HCT116 (cell line): Measurements from ENCODE around the gene AEBP2. TPM values are rescaled to one million over a fixed set of nuclear protein-coding genes. Genes with fewer than 3 reads are reported as not detected.

Experiments
- ATAC-seq: fragments of 200-7000 bp; cut with Tn5 transposase; 2 replicates; pipeline ENCODE4 v1.9.1; 2020; ENCODE audit warnings: mild to moderate bottlenecking, moderate library complexity
- BruUV-seq: library from RNA; stranded (reverse); fragments of 400-500 nt; replicated peaks from 2 replicates; lab custom pipeline; 2021; lab: Mats Ljungman, UMichigan
- CTCF ChIA-PET: fragments of 300-600 bp; sonication (Branson Sonifier 250); formaldehyde crosslinking; loops from one replicate; lab custom pipeline; 2021; ENCODE audit warnings: antibody characterized with exemption; lab: Charles Lee
- POLR2A ChIA-PET: fragments of 300-600, 350-600 bp; sonication (Branson Sonifier 250); formaldehyde crosslinking; loops from one replicate; lab custom pipeline; 2021; ENCODE audit warnings: antibody characterized with exemption; lab: Charles Lee
- RAD21 ChIA-PET, 2 experiments: fragments of 300-600 bp; sonication (Branson Sonifier 250); formaldehyde crosslinking; loops; one replicate each; lab custom pipeline; 2023; ENCODE audit warnings: low total read pairs in 2 of 2; ENCODE audit not compliant: uncharacterized antibody in 2 of 2, unreplicated experiment in 2 of 2, low non-redundant PET in 1 of 2; lab: Charles Lee
- DNase-seq: peaks from one replicate; pipeline ENCODE4 v3.0.0-alpha.2; 2010; ENCODE audit warnings: low read depth, low spot score
- H2AFZ ChIP-seq: fragments of 200-600 bp; shearing (Covaris generic), sonication (generic); 2 replicates; pipeline ENCODE4 v1.6.1; 2017; ENCODE audit warnings: low read depth, mixed run types, mixed read lengths, antibody characterized with exemption, low read length; ENCODE audit not compliant: poor library complexity, severe bottlenecking
- H3K27ac ChIP-seq: 2 replicates; pipeline ENCODE4 v1.5.1; 2012; ENCODE audit warnings: low read depth, low read length
- H3K27me3 ChIP-seq: fragments of 200-600 bp; sonication (generic); 2 replicates; pipeline ENCODE4 v1.6.1; 2016; ENCODE audit warnings: mixed run types, low read length, mixed read lengths; ENCODE audit not compliant: insufficient read depth
- H3K36me3 ChIP-seq, 2 experiments: fragments of 200-500 bp in 1 of 2; fragments of 200-600 bp in 1 of 2; sonication (Bioruptor generic) in 1 of 2; sonication (generic) in 1 of 2; 2 replicates each; pipeline versions ENCODE4 v1.5.1 to v1.6.1; 2014 to 2016; ENCODE audit warnings: low read length in 2 of 2, inconsistent platforms in 1 of 2, mixed read lengths in 1 of 2, mixed run types in 1 of 2; ENCODE audit not compliant: insufficient read depth in 2 of 2, control insufficient read depth in 1 of 2
- H3K4me1 ChIP-seq, 2 experiments: fragments of 200-600 bp in 1 of 2; sonication (generic) in 1 of 2; 2 replicates each; pipeline versions ENCODE4 v1.5.1 to v1.6.1; 2012 to 2017; ENCODE audit warnings: low read length in 2 of 2, inconsistent platforms in 1 of 2, mild to moderate bottlenecking in 1 of 2, mixed read lengths in 1 of 2, mixed run types in 1 of 2, moderate library complexity in 1 of 2; ENCODE audit not compliant: insufficient read depth in 2 of 2, control insufficient read depth in 1 of 2
- H3K4me2 ChIP-seq: fragments of 200-600 bp; sonication (generic); 2 replicates; pipeline ENCODE4 v1.6.1; 2017; ENCODE audit warnings: mixed run types, low read length, mixed read lengths
- H3K4me3 ChIP-seq, 2 experiments: fragments of 200-600 bp in 1 of 2; sonication (generic) in 1 of 2; replicated peaks in 1 of 2; 2 replicates each; pipeline ENCODE4 v1.5.1; 2011 to 2016; ENCODE audit warnings: low read length in 2 of 2, control low read depth in 1 of 2, low read depth in 1 of 2, mild to moderate bottlenecking in 1 of 2, mixed read lengths in 1 of 2, mixed run types in 1 of 2
- H3K79me2 ChIP-seq: fragments of 200-600 bp; sonication (generic); 2 replicates; pipeline ENCODE4 v1.6.1; 2017; ENCODE audit warnings: mild to moderate bottlenecking, mixed run types, low read length, moderate library complexity, mixed read lengths; ENCODE audit not compliant: insufficient read depth
- H3K9ac ChIP-seq: fragments of 200-600 bp; sonication (generic); 2 replicates; pipeline ENCODE4 v1.6.1; 2016; ENCODE audit warnings: low read length, mixed read lengths
- H3K9me2 ChIP-seq: fragments of 200-600 bp; sonication (generic), shearing (Covaris generic); 2 replicates; pipeline ENCODE4 v1.6.1; 2017; ENCODE audit warnings: mixed run types, mild to moderate bottlenecking, moderate library complexity; ENCODE audit not compliant: insufficient read depth
- H3K9me3 ChIP-seq, 2 experiments: fragments of 200-500 bp in 1 of 2; fragments of 200-600 bp in 1 of 2; sonication (Bioruptor generic) in 1 of 2; sonication (generic) in 1 of 2; 2 replicates each; pipeline ENCODE4 v1.6.1; 2014 to 2017; ENCODE audit warnings: low read length in 2 of 2, mixed read lengths in 2 of 2, inconsistent platforms in 1 of 2, low read depth in 1 of 2, mild to moderate bottlenecking in 1 of 2, mixed run types in 1 of 2, moderate library complexity in 1 of 2; ENCODE audit not compliant: control insufficient read depth in 1 of 2, insufficient read depth in 1 of 2
- H4K20me1 ChIP-seq: fragments of 200-600 bp; sonication (generic), shearing (Covaris generic); 2 replicates; pipeline ENCODE4 v1.6.1; 2017; ENCODE audit warnings: mixed run types, mild to moderate bottlenecking, moderate library complexity; ENCODE audit not compliant: insufficient read depth
- CEBPB ChIP-seq: IDR thresholded peaks from 2 replicates; pipeline ENCODE4 v1.6.1; 2012; ENCODE audit warnings: low read depth
- FOSL1 ChIP-seq: IDR thresholded peaks from 2 replicates; pipeline ENCODE4 v1.6.1; 2012; ENCODE audit warnings: low read depth
- POLR2A ChIP-seq: IDR thresholded peaks from 2 replicates; pipeline ENCODE4 v1.7.0; 2011; ENCODE audit warnings: borderline replicate concordance; ENCODE audit not compliant: insufficient read depth, insufficient read length; ENCODE audit errors: extremely low read depth
- RAD21 ChIP-seq: IDR thresholded peaks from 2 replicates; pipeline ENCODE4 v1.6.1; 2012; ENCODE audit warnings: low read depth, mild to moderate bottlenecking
- intact Hi-C: fragments of 100-400 bp; cut with micrococcal nuclease; formaldehyde crosslinking; loops from 2 replicates; pipeline ENCODE4 v1.10.0; 2022
- total RNA-seq: library from RNA; stranded (reverse); gene quantifications from one replicate; pipeline ENCODE4 v1.2.1, GENCODE V29; 2021; ENCODE audit not compliant: unreplicated experiment
- TF ChIP-seq, protein P1 (sequence below): IDR thresholded peaks from 2 replicates; pipeline ENCODE4 v1.6.1; 2012; ENCODE audit warnings: low read depth
- TF ChIP-seq, protein P2 (sequence below), 3 experiments: fragments of 200-600 bp in 1 of 3; sonication (generic) in 1 of 3; IDR thresholded peaks in 2 of 3; conservative IDR thresholded peaks in 1 of 3; 2 replicates each; pipeline ENCODE4 v1.5.1; 2012 to 2017; ENCODE audit warnings: low read depth in 2 of 3, low read length in 2 of 3, antibody characterized with exemption in 1 of 3, borderline replicate concordance in 1 of 3, control low read depth in 1 of 3, mild to moderate bottlenecking in 1 of 3, mixed read lengths in 1 of 3, mixed run types in 1 of 3, moderate library complexity in 1 of 3; ENCODE audit not compliant: insufficient read depth in 1 of 3

Gene AEBP2
- total RNA-seq, 1 experiment from 2014 or later, result 44.6 TPM

DNA sequence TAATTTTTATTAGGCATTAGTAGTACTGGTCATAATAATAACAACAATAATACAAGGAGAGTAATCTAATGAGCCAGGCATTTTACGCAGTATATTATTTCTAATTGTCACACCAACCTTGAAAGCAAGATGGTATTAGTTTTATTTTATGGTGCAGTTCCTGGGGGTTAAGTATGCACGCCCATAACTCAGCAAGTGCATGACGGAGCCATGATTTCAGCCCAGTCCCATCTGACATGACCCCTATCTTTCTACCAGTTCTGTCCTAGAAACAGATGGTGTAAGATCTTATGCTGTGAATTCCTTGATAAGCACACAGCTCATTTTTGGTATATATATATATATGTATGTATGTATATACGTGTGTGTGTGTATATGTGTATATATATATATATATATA lies 106.0 kb downstream of the AEBP2 start (continued):
- TF ChIP-seq, protein P1, sequence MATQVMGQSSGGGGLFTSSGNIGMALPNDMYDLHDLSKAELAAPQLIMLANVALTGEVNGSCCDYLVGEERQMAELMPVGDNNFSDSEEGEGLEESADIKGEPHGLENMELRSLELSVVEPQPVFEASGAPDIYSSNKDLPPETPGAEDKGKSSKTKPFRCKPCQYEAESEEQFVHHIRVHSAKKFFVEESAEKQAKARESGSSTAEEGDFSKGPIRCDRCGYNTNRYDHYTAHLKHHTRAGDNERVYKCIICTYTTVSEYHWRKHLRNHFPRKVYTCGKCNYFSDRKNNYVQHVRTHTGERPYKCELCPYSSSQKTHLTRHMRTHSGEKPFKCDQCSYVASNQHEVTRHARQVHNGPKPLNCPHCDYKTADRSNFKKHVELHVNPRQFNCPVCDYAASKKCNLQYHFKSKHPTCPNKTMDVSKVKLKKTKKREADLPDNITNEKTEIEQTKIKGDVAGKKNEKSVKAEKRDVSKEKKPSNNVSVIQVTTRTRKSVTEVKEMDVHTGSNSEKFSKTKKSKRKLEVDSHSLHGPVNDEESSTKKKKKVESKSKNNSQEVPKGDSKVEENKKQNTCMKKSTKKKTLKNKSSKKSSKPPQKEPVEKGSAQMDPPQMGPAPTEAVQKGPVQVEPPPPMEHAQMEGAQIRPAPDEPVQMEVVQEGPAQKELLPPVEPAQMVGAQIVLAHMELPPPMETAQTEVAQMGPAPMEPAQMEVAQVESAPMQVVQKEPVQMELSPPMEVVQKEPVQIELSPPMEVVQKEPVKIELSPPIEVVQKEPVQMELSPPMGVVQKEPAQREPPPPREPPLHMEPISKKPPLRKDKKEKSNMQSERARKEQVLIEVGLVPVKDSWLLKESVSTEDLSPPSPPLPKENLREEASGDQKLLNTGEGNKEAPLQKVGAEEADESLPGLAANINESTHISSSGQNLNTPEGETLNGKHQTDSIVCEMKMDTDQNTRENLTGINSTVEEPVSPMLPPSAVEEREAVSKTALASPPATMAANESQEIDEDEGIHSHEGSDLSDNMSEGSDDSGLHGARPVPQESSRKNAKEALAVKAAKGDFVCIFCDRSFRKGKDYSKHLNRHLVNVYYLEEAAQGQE, result no peak
- no peak for TF ChIP-seq RAD21
- TF ChIP-seq FOSL1, result no peak
- TF ChIP-seq POLR2A, result no peak

DNA sequence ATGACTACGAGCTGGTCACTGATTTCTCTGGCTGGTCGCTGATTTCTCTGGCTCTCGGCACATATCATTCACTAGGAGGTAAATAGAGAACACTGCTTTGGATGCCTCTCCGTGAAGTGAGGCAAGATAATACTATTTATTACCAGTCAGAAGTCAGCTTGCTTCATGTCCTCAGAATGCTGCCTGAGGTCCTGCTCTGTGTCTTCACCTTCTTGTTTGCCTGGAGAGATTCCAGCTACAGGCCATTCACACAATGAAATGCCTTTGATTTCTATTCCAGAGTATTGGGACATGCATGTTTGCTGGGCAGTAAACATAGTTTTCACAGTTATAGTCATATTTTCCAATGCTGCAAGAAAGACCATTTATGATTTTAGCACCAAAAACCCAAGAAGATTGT lies 106.7 kb downstream of the AEBP2 start:
- H3K9me2 ChIP-seq, result no peaks in the 10 kb centered on the region
- no peaks in the 10 kb centered on the region for H3K27me3 ChIP-seq
- CTCF ChIA-PET, result no interaction called here
- H3K9ac ChIP-seq, result no peak overlapping the region
- POLR2A ChIA-PET, result no interaction called here
- BruUV-seq, result no TSS peak
- TF ChIP-seq, protein P2, sequence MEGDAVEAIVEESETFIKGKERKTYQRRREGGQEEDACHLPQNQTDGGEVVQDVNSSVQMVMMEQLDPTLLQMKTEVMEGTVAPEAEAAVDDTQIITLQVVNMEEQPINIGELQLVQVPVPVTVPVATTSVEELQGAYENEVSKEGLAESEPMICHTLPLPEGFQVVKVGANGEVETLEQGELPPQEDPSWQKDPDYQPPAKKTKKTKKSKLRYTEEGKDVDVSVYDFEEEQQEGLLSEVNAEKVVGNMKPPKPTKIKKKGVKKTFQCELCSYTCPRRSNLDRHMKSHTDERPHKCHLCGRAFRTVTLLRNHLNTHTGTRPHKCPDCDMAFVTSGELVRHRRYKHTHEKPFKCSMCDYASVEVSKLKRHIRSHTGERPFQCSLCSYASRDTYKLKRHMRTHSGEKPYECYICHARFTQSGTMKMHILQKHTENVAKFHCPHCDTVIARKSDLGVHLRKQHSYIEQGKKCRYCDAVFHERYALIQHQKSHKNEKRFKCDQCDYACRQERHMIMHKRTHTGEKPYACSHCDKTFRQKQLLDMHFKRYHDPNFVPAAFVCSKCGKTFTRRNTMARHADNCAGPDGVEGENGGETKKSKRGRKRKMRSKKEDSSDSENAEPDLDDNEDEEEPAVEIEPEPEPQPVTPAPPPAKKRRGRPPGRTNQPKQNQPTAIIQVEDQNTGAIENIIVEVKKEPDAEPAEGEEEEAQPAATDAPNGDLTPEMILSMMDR (IDR thresholded peaks at IDR 0.05 in 2 of 3, conservative IDR thresholded peaks at IDR 0.05 in 1 of 3; ENCODE audit: borderline replicate concordance in 1 of 3, insufficient read depth in 1 of 3, low read depth in 2 of 3, low read length in 2 of 3), result no peak
- TF ChIP-seq RAD21 (no peak), CEBPB (no peak)
- TF ChIP-seq, protein P1, result no peak
- no peaks in the 10 kb centered on the region for H3K79me2 ChIP-seq
- H3K27ac ChIP-seq, result no peak overlapping the region
- RAD21 ChIA-PET, result no interaction called here
- intact Hi-C loops, result no loop called here
- no peaks in the 10 kb centered on the region for H4K20me1 ChIP-seq
- no peaks in the 10 kb centered on the region for H3K9me3 ChIP-seq
- H3K4me1 ChIP-seq, result no peaks in the 10 kb centered on the region
- H3K4me2 ChIP-seq, result no peak overlapping the region
- no peak overlapping the region for H2AFZ ChIP-seq
- DNase-seq (no peak), ATAC-seq (no peak)
- H3K4me3 ChIP-seq, result no peak overlapping the region
- H3K36me3 ChIP-seq, result no peaks in the 10 kb centered on the region
